ENCODE measurements around the gene COBL. TPM values are rescaled to one million over a fixed set of nuclear protein-coding genes. Genes with fewer than 3 reads are reported as not detected.

Gene COBL
- total RNA-seq, 4 donors from 2014 or later: 5.9 to 21.3 (median 7.8) TPM

DNA sequence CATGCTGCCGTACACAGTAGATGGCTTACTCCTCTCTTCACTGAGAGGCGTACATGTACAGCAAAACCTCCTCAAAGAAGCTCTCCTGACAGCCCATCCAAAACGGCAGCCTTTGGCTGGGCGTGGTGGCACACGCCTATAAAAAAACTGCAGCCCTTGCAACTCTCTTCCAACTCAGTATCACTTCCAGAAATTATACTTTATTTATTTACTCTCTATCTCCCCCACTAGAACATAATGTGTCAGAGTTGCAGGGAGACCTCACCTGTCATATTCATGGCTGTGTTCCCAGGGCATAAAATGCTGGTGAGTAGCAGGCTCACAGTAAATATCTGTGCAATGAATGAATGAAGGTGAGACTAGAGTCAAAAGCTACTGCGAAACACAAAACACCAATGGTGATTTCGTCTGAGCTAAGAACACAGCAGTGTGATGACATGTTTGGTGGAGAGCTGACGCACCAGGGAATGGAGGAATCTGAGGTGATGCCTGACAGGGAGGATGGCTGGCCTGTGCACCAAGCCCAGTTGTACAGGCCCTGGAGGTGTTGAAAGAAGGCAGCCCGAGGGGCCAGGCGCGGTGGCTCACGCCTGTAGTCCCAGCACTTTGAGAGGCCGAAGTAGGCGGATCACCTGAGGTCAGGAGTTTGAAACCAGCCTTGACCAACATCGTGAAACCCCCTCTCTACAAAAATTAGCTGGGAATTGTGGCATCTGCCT, 55.3 kb downstream of the COBL start:
- H3K4me3 ChIP-seq: no peak overlapping the region
- WGBS, 2 donors: 65 to 87% methylated on average over 14 to 15 of the region's 15 CpGs
- H3K27ac ChIP-seq: peak overlapping the region in 1 of 4 donors; percentile 17

DNA sequence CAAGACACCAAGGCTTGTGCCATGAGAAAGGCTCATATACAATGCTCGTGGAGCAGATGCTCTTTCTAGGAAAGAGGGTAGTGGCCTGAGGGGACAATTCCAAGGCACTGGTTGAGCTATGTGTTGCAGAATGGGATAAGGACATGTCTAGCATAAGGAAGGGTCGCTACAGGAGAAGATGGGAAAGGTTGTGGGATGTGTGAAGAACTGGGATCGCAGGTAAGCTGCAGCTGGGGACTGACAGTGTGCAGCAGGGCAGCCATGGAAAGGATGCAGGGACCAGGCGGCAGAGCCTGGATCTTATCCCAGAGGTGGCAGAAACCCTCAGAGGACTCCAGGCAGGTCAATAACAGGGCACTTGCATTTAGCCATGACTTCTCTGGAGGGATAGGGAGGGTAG, 56.1 kb downstream of the COBL start:
- H3K27me3 ChIP-seq: no peaks in the 10 kb centered on the region
- intact Hi-C loops (cut with DNase I): no loop called here
- TF ChIP-seq, protein P1, sequence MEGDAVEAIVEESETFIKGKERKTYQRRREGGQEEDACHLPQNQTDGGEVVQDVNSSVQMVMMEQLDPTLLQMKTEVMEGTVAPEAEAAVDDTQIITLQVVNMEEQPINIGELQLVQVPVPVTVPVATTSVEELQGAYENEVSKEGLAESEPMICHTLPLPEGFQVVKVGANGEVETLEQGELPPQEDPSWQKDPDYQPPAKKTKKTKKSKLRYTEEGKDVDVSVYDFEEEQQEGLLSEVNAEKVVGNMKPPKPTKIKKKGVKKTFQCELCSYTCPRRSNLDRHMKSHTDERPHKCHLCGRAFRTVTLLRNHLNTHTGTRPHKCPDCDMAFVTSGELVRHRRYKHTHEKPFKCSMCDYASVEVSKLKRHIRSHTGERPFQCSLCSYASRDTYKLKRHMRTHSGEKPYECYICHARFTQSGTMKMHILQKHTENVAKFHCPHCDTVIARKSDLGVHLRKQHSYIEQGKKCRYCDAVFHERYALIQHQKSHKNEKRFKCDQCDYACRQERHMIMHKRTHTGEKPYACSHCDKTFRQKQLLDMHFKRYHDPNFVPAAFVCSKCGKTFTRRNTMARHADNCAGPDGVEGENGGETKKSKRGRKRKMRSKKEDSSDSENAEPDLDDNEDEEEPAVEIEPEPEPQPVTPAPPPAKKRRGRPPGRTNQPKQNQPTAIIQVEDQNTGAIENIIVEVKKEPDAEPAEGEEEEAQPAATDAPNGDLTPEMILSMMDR (IDR thresholded peaks at IDR 0.05): no peak
- TF ChIP-seq POLR2A (IDR thresholded peaks at IDR 0.05): no peak
- whole genome bisulfite sequencing, 2 donors: 75 to 82% methylated on average over 4 of the region's 4 CpGs
- no peak for DNase-seq
- H3K9me3 ChIP-seq: no peaks in the 10 kb centered on the region
- H3K27ac ChIP-seq: no peak overlapping the region
- H3K36me3 ChIP-seq: no peaks in the 10 kb centered on the region
- H3K4me3 ChIP-seq: no peak overlapping the region
- H3K4me1 ChIP-seq: peaks cover 7 to 49% (median 9%) of the 10 kb centered on the region in 3 donors

More for the DNA sequence above, 55.3 kb downstream of the COBL start:
- Histone ChIP-seq H3K27me3 (no peaks in the 10 kb centered on the region), H3K9me3 (no peaks in the 10 kb centered on the region), H3K36me3 (no peaks in the 10 kb centered on the region), H3K4me1 (peaks cover 7 to 51% (median 9%) of the 10 kb centered on the region in 3 donors)
- no peak for DNase-seq
- TF ChIP-seq, protein P1 (IDR thresholded peaks at IDR 0.05): no peak
- no peak for TF ChIP-seq POLR2A (IDR thresholded peaks at IDR 0.05)
- intact Hi-C loops (cut with DNase I): no loop called here

DNA sequence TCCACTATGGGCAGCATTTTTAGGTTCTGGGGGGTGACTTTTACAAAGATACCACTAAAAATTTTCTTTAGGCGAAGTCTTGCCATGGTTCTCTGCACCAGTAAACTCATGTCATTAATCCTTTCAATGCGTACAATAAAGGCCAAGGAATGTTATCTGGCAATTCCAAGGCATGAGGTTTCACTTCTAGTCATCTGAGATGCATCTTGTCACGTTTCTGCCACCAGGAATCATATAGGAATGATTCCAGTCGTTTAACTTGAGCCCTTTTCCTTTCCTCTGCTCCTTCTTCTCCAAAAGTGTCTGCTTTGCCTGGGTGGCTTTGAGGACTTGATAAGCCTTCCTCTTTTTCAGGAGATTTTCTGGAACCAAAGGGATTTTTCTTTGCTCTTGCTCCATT, 56.8 kb downstream of the COBL start:
- 68 to 75% methylated on average over 4 of the region's 4 CpGs for WGBS, 2 donors
- peaks cover 7 to 42% (median 9%) of the 10 kb centered on the region in 3 donors for H3K4me1 ChIP-seq
- H3K36me3 ChIP-seq: no peaks in the 10 kb centered on the region
- intact Hi-C loops (cut with DNase I): no loop called here
- DNase-seq: no peak
- no peak overlapping the region for H3K4me3 ChIP-seq
- TF ChIP-seq, protein P1 (IDR thresholded peaks at IDR 0.05): no peak
- TF ChIP-seq POLR2A (IDR thresholded peaks at IDR 0.05): no peak
- H3K27ac ChIP-seq: no peak overlapping the region
- no peaks in the 10 kb centered on the region for H3K27me3 ChIP-seq
- no peaks in the 10 kb centered on the region for H3K9me3 ChIP-seq

DNA sequence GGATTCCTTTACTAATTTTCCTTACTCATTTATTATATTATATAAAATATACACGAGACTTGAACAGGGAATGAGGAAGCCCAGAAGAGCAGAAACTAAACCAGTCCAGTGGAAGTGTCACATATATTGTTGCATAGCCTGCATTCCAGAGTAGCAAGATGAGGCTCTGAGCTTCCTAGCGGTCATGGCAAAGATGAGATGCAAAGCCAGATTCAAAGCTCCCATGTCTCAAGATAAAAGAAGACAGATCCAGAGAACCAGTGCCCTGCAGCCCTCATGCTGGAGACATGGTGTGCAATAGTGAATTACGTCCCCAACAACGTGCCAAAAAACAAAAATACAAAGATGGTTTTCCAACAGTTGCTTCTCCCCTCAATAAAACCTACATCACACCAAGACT, 59.7 kb downstream of the COBL start:
- intact Hi-C loops (cut with DNase I): no loop called here
- Histone ChIP-seq H3K4me1 (peaks cover 0 to 13% (median 0%) of the 10 kb centered on the region in 3 donors), H3K4me3 (no peak overlapping the region), H3K36me3 (no peaks in the 10 kb centered on the region), H3K9me3 (no peaks in the 10 kb centered on the region), H3K27ac (no peak overlapping the region), H3K27me3 (no peaks in the 10 kb centered on the region)
- TF ChIP-seq, protein P1 (IDR thresholded peaks at IDR 0.05): no peak
- TF ChIP-seq POLR2A (IDR thresholded peaks at IDR 0.05): no peak
- 86 to 92% methylated on average over 4 of the region's 4 CpGs for WGBS, 2 donors
- no peak for DNase-seq

DNA sequence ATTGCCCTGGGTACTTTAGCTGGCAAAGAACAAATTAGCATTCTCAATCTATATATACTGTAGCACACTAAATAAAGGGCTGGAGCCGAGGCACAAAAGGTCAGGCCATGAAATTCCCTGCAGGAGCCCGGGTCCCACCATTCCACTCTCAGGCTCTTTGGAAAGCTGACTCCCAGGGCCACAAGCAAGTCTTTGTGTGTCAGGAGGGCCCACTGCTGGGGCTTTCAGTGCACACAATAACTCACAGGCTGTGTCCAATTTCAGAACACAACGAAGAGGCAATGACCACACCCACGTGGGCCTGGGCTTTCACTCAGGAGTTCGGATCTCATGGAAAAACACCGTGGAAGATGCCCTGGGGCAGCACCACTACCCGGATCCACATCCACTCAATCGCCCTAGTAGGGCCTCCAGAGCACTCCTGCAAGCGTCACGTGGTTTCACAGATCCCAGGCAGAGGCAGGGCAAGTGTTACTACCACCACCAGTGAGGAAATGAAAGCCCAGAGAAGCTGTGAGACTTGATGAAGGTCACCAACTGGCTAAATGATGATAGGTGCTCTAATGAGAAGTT, 60.3 kb downstream of the COBL start:
- Histone ChIP-seq H3K4me1 (peaks cover 0 to 7% (median 0%) of the 10 kb centered on the region in 3 donors), H3K27ac (peak overlapping the region in 1 of 4 donors; percentile 27), H3K9me3 (no peaks in the 10 kb centered on the region), H3K4me3 (no peak overlapping the region), H3K27me3 (no peaks in the 10 kb centered on the region), H3K36me3 (no peaks in the 10 kb centered on the region)
- WGBS, 2 donors: 79 to 92% methylated on average over 2 of the region's 10 CpGs
- TF ChIP-seq, protein P1 (IDR thresholded peaks at IDR 0.05): no peak
- TF ChIP-seq POLR2A (IDR thresholded peaks at IDR 0.05): no peak
- no peak for DNase-seq
- intact Hi-C loops (cut with DNase I): no loop called here
